ENCODE results near the gene EIF4EBP2.
A peak's percentile ranks its signal among the peaks of the same experiment; 100 is the strongest.

- TF ChIP-seq, protein P1, sequence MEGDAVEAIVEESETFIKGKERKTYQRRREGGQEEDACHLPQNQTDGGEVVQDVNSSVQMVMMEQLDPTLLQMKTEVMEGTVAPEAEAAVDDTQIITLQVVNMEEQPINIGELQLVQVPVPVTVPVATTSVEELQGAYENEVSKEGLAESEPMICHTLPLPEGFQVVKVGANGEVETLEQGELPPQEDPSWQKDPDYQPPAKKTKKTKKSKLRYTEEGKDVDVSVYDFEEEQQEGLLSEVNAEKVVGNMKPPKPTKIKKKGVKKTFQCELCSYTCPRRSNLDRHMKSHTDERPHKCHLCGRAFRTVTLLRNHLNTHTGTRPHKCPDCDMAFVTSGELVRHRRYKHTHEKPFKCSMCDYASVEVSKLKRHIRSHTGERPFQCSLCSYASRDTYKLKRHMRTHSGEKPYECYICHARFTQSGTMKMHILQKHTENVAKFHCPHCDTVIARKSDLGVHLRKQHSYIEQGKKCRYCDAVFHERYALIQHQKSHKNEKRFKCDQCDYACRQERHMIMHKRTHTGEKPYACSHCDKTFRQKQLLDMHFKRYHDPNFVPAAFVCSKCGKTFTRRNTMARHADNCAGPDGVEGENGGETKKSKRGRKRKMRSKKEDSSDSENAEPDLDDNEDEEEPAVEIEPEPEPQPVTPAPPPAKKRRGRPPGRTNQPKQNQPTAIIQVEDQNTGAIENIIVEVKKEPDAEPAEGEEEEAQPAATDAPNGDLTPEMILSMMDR (IDR thresholded peaks at IDR 0.05): peak in 1 of 12 donors; percentile 12
- peak; percentile 81 to 97 for TF ChIP-seq POLR2A (IDR thresholded peaks at IDR 0.05)
Measured at GRCh38 chr10:70404036-70404786, at the start of gene EIF4EBP2.
